A673 (cell line): ENCODE data around the gene CHMP1A. TPM values are rescaled to one million over a fixed set of nuclear protein-coding genes. Genes with fewer than 3 reads are reported as not detected.

Experiments
- BruUV-seq: library from RNA; stranded (reverse); fragments of 400-500 nt; replicated peaks from 2 replicates; lab custom pipeline; 2021; lab: Mats Ljungman, UMichigan
- CTCF ChIA-PET: fragments of 300-600 bp; sonication (Branson Sonifier 250); formaldehyde crosslinking; loops from one replicate; lab custom pipeline; 2022; ENCODE audit warnings: antibody characterized with exemption; lab: Charles Lee
- POLR2A ChIA-PET: fragments of 300-600 bp; sonication (Branson Sonifier 250); formaldehyde crosslinking; loops from one replicate; lab custom pipeline; 2022; ENCODE audit warnings: antibody characterized with exemption; ENCODE audit not compliant: low non-redundant PET; lab: Charles Lee
- DNase-seq: peaks from one replicate; pipeline ENCODE4 v3.0.0-alpha.2; 2015; ENCODE audit warnings: low spot score
- H3K27ac ChIP-seq: fragments of 200-600 bp; sonication (generic); 2 replicates; pipeline ENCODE4 v1.5.1; 2016; ENCODE audit warnings: mixed run types, low read depth, mild to moderate bottlenecking, mixed read lengths, antibody characterized with exemption, low read length; ENCODE audit not compliant: poor library complexity, severe bottlenecking
- H3K27me3 ChIP-seq: fragments of 200-600 bp; sonication (generic); replicated peaks from 2 replicates; pipeline ENCODE4 v1.6.1; 2017; ENCODE audit warnings: mixed run types, low read depth, mild to moderate bottlenecking, mixed read lengths, antibody characterized with exemption, low read length; ENCODE audit not compliant: insufficient read depth, poor library complexity
- H3K36me3 ChIP-seq: fragments of 200-600 bp; sonication (generic); 2 replicates; pipeline ENCODE4 v1.6.1; 2016; ENCODE audit warnings: mixed run types, mild to moderate bottlenecking, mixed read lengths, antibody characterized with exemption, low read length; ENCODE audit not compliant: insufficient read depth, poor library complexity, severe bottlenecking
- H3K4me1 ChIP-seq: fragments of 200-600 bp; sonication (generic); 2 replicates; pipeline ENCODE4 v1.6.1; 2017; ENCODE audit warnings: mixed run types, mild to moderate bottlenecking, mixed read lengths, antibody characterized with exemption, low read length; ENCODE audit not compliant: insufficient read depth, poor library complexity, severe bottlenecking
- H3K4me3 ChIP-seq: fragments of 200-600 bp; sonication (generic); 2 replicates; pipeline ENCODE4 v1.5.1; 2016; ENCODE audit warnings: low read depth, mixed run types, mild to moderate bottlenecking, mixed read lengths, low read length; ENCODE audit not compliant: poor library complexity, severe bottlenecking
- H3K9me3 ChIP-seq: fragments of 200-600 bp; sonication (generic); 2 replicates; pipeline ENCODE4 v1.6.1; 2016; ENCODE audit warnings: mixed run types, low read depth, mild to moderate bottlenecking, mixed read lengths, antibody characterized with exemption, low read length; ENCODE audit not compliant: poor library complexity, severe bottlenecking
- CTCF ChIP-seq: fragments of 300-800, 200-600 bp; sonication (generic); conservative IDR thresholded peaks from 2 replicates; pipeline ENCODE4 v1.5.1; 2017; ENCODE audit warnings: low read depth, mild to moderate bottlenecking, antibody characterized with exemption, low read length, moderate library complexity, mixed read lengths
- EZH2 ChIP-seq: fragments of 200-600 bp; sonication (generic); IDR thresholded peaks from 2 replicates; pipeline ENCODE4 v1.6.1; 2017; ENCODE audit warnings: borderline replicate concordance, low read depth, mild to moderate bottlenecking, mixed read lengths, antibody characterized with exemption, low read length; ENCODE audit not compliant: poor library complexity, severe bottlenecking
- intact Hi-C: fragments of 100-400 bp; cut with micrococcal nuclease; formaldehyde crosslinking; loops from one replicate; pipeline ENCODE4 v1.10.0; 2022; ENCODE audit not compliant: unreplicated experiment
- total RNA-seq: library from RNA; stranded (reverse); gene quantifications from 2 replicates; pipeline ENCODE4 v1.2.3, GENCODE V29; 2021

CHMP1A gene
- total RNA-seq, 1 experiment from 2014 or later: 110 TPM

GRCh38 chr16:89629827-89630610, 27.5 kb downstream of the CHMP1A start:
- intact Hi-C loops: no loop called here
- POLR2A ChIA-PET: no interaction called here
- BruUV-seq: no TSS peak
- Histone ChIP-seq H3K27me3 (no peaks in the 10 kb centered on the region), H3K36me3 (no peaks in the 10 kb centered on the region), H3K4me3 (no peak overlapping the region), H3K4me1 (no peaks in the 10 kb centered on the region), H3K27ac (no peak overlapping the region), H3K9me3 (no peaks in the 10 kb centered on the region)
- CTCF ChIA-PET: no interaction called here
- TF ChIP-seq CTCF (no peak), EZH2 (no peak)
- DNase-seq: no peak

- BruUV-seq: no TSS peak
- H3K27me3 ChIP-seq: no peaks in the 10 kb centered on the region
- DNase-seq: no peak
- H3K27ac ChIP-seq: no peak overlapping the region
- ChIA-PET POLR2A (no interaction called here), CTCF (no interaction called here)
- no peak for TF ChIP-seq CTCF
- no peak for TF ChIP-seq EZH2
- no peak overlapping the region for H3K4me3 ChIP-seq
- intact Hi-C loops: no loop called here
- no peaks in the 10 kb centered on the region for H3K36me3 ChIP-seq
- peaks cover 15% of the 10 kb centered on the region for H3K4me1 ChIP-seq
- H3K9me3 ChIP-seq: no peaks in the 10 kb centered on the region
These were observed 32.4 kb downstream of the CHMP1A start for GRCh38 chr16:89624777-89625761.

GRCh38 chr16:89623511-89624261, 33.8 kb downstream of the CHMP1A start:
- no peak overlapping the region for H3K4me3 ChIP-seq
- H3K27ac ChIP-seq: no peak overlapping the region
- H3K27me3 ChIP-seq: no peaks in the 10 kb centered on the region
- peaks cover 18% of the 10 kb centered on the region for H3K4me1 ChIP-seq
- BruUV-seq: no TSS peak
- ChIA-PET POLR2A (interaction anchor here (0.7 kb wide), 1 partner anchor 328 kb away, joined by 3 read pairs; no protein-coding TSS in a partner anchor), CTCF (no interaction called here)
- no peak for DNase-seq
- no peaks in the 10 kb centered on the region for H3K9me3 ChIP-seq
- intact Hi-C loops: no loop called here
- H3K36me3 ChIP-seq: no peaks in the 10 kb centered on the region
- TF ChIP-seq EZH2 (no peak), CTCF (no peak)
